Naive thymus-derived CD8-positive, alpha-beta T cell (primary cell): ENCODE data around the gene C1QTNF8. TPM values are rescaled to one million over a fixed set of nuclear protein-coding genes. Genes with fewer than 3 reads are reported as not detected.

Experiments
- ATAC-seq, 2 donors: fragments of 150-1000 bp; cut with Tn5 transposase in 1 of 2; sonication (Bioruptor Pico), chemical (Tn5 transposase) in 1 of 2; 1 replicate in 1 of 2; 2 replicates in 1 of 2; pipeline ENCODE4 v1.10.0; 2021; ENCODE audit warnings: mild to moderate bottlenecking in 2 of 2, moderate library complexity in 2 of 2
- POLR2A ChIA-PET: fragments of 350-600 bp; sonication (Branson Sonifier 250); formaldehyde crosslinking; loops from one replicate; lab custom pipeline; 2021; ENCODE audit warnings: antibody characterized with exemption; lab: Charles Lee
- DNase-seq, 10 donors: peaks; one replicate each; pipeline versions ENCODE4 v3.0.0 to v3.0.0-alpha.2; 2020 to 2022
- H3K27ac Mint-ChIP-seq, 10 donors: one replicate each; pipeline ENCODE4 v1.8.0; 2020 to 2022; ENCODE audit warnings: mild to moderate bottlenecking in 10 of 10, mixed read lengths in 10 of 10, moderate library complexity in 4 of 10, inconsistent platforms in 1 of 10
- H3K27me3 Mint-ChIP-seq, 5 donors: one replicate each; pipeline ENCODE4 v1.8.0; 2021 to 2022; ENCODE audit warnings: mixed read lengths in 5 of 5
- H3K36me3 Mint-ChIP-seq, 3 donors: one replicate each; pipeline ENCODE4 v1.8.0; 2020 to 2022; ENCODE audit warnings: mixed read lengths in 3 of 3, mild to moderate bottlenecking in 2 of 3, inconsistent platforms in 1 of 3
- H3K4me1 Mint-ChIP-seq, 4 donors: one replicate each; pipeline ENCODE4 v1.8.0; 2021 to 2022; ENCODE audit warnings: mixed read lengths in 4 of 4
- H3K4me3 Mint-ChIP-seq, 10 donors: one replicate each; pipeline ENCODE4 v1.8.0; 2020 to 2022; ENCODE audit warnings: mild to moderate bottlenecking in 10 of 10, mixed read lengths in 10 of 10, moderate library complexity in 6 of 10, inconsistent platforms in 1 of 10
- H3K9me3 Mint-ChIP-seq, 9 donors: one replicate each; pipeline ENCODE4 v1.8.0; 2020 to 2022; ENCODE audit warnings: mixed read lengths in 9 of 9, mild to moderate bottlenecking in 3 of 9, inconsistent platforms in 1 of 9, moderate library complexity in 1 of 9
- polyA plus RNA-seq, 3 donors: library from polyadenylated mRNA; unstranded; fragments of 300-500 nt; fragmentation: Illumina TruSeq; gene quantifications; one replicate each; pipeline ENCODE4 v1.2.3, GENCODE V29; 2021
- total RNA-seq, 8 experiments: library from RNA in 2 of 8; stranded (reverse) in 2 of 8; gene quantifications; one replicate each; pipeline ENCODE4 v1.2.3 and lab custom pipeline; 2021 to 2026

C1QTNF8 gene
- total and polyA plus RNA-seq, 5 experiments from 2014 or later: not detected

- Mint-ChIP-seq H3K36me3 (no peaks in the 10 kb centered on the region), H3K4me3 (no peak overlapping the region), H3K27ac (no peak overlapping the region), H3K9me3 (no peaks in the 10 kb centered on the region), H3K4me1 (peaks cover 0 to 2% (median 0%) of the 10 kb centered on the region in 4 donors), H3K27me3 (no peaks in the 10 kb centered on the region)
- no peak for ATAC-seq
- POLR2A ChIA-PET: interaction anchor here (0.6 kb wide), 1 partner anchor 13 kb away, joined by 4 read pairs; no protein-coding TSS in a partner anchor
- no peak for DNase-seq
Measured at GRCh38 chr16:1124291-1124690, 28.2 kb upstream of the C1QTNF8 start.

- Mint-ChIP-seq H3K36me3 (no peaks in the 10 kb centered on the region), H3K4me1 (peaks cover 0 to 2% (median 0%) of the 10 kb centered on the region in 4 donors), H3K4me3 (no peak overlapping the region), H3K27me3 (no peaks in the 10 kb centered on the region), H3K27ac (no peak overlapping the region), H3K9me3 (no peaks in the 10 kb centered on the region)
- DNase-seq (no peak), ATAC-seq (no peak)
- POLR2A ChIA-PET: no interaction called here
Measured at GRCh38 chr16:1123525-1124230, 27.6 kb upstream of the C1QTNF8 start.

- H3K36me3 Mint-ChIP-seq: no peaks in the 10 kb centered on the region
- DNase-seq (no peak), ATAC-seq (no peak)
- no peak overlapping the region for H3K4me3 Mint-ChIP-seq
- H3K27me3 Mint-ChIP-seq: no peaks in the 10 kb centered on the region
- H3K4me1 Mint-ChIP-seq: peaks cover 0 to 2% (median 0%) of the 10 kb centered on the region in 4 donors
- H3K27ac Mint-ChIP-seq: no peak overlapping the region
- H3K9me3 Mint-ChIP-seq: no peaks in the 10 kb centered on the region
- POLR2A ChIA-PET: interaction anchor here (1.1 kb wide), 1 partner anchor 22 kb away, joined by 3 read pairs; no protein-coding TSS in a partner anchor
Measured at GRCh38 chr16:1122398-1122765, 26.3 kb upstream of the C1QTNF8 start.

- ATAC-seq: no peak
- H3K4me3 Mint-ChIP-seq: no peak overlapping the region
- POLR2A ChIA-PET: interaction anchor here (1.1 kb wide), 1 partner anchor 21 kb away, joined by 3 read pairs; no protein-coding TSS in a partner anchor
- no peaks in the 10 kb centered on the region for H3K36me3 Mint-ChIP-seq
- H3K27me3 Mint-ChIP-seq: no peaks in the 10 kb centered on the region
- no peak overlapping the region for H3K27ac Mint-ChIP-seq
- no peaks in the 10 kb centered on the region for H3K9me3 Mint-ChIP-seq
- DNase-seq: no peak
- H3K4me1 Mint-ChIP-seq: peaks cover 0 to 2% (median 0%) of the 10 kb centered on the region in 4 donors
Measured at GRCh38 chr16:1121601-1122397, 25.8 kb upstream of the C1QTNF8 start.

GRCh38 chr16:1121009-1121408, 25.0 kb upstream of the C1QTNF8 start:
- Mint-ChIP-seq H3K4me1 (peaks cover 0 to 2% (median 0%) of the 10 kb centered on the region in 4 donors), H3K9me3 (no peaks in the 10 kb centered on the region), H3K4me3 (no peak overlapping the region), H3K27ac (no peak overlapping the region), H3K36me3 (no peaks in the 10 kb centered on the region), H3K27me3 (peaks cover 0 to 2% (median 0%) of the 10 kb centered on the region in 5 donors)
- ATAC-seq (no peak), DNase-seq (no peak)
- POLR2A ChIA-PET: no interaction called here

- no peak for DNase-seq
- H3K9me3 Mint-ChIP-seq: no peaks in the 10 kb centered on the region
- no peak overlapping the region for H3K4me3 Mint-ChIP-seq
- ATAC-seq: no peak
- H3K27ac Mint-ChIP-seq: no peak overlapping the region
- POLR2A ChIA-PET: no interaction called here
- no peaks in the 10 kb centered on the region for H3K36me3 Mint-ChIP-seq
- peaks cover 0 to 3% (median 0%) of the 10 kb centered on the region in 5 donors for H3K27me3 Mint-ChIP-seq
- no peaks in the 10 kb centered on the region for H3K4me1 Mint-ChIP-seq
Measured at GRCh38 chr16:1120577-1120941, 24.5 kb upstream of the C1QTNF8 start.

- POLR2A ChIA-PET: no interaction called here
- no peaks in the 10 kb centered on the region for H3K9me3 Mint-ChIP-seq
- no peak overlapping the region for H3K27ac Mint-ChIP-seq
- H3K27me3 Mint-ChIP-seq: peaks cover 0 to 5% (median 0%) of the 10 kb centered on the region in 5 donors
- DNase-seq: no peak
- H3K36me3 Mint-ChIP-seq: no peaks in the 10 kb centered on the region
- H3K4me3 Mint-ChIP-seq: no peak overlapping the region
- no peaks in the 10 kb centered on the region for H3K4me1 Mint-ChIP-seq
- no peak for ATAC-seq
Measured at GRCh38 chr16:1119766-1120576, 23.9 kb upstream of the C1QTNF8 start.

GRCh38 chr16:1119129-1119528, 23.1 kb upstream of the C1QTNF8 start:
- Mint-ChIP-seq H3K27me3 (peaks cover 0 to 7% (median 0%) of the 10 kb centered on the region in 5 donors), H3K9me3 (no peaks in the 10 kb centered on the region), H3K4me3 (no peak overlapping the region), H3K36me3 (no peaks in the 10 kb centered on the region), H3K4me1 (no peaks in the 10 kb centered on the region), H3K27ac (no peak overlapping the region)
- POLR2A ChIA-PET: no interaction called here
- DNase-seq (no peak), ATAC-seq (no peak)

- Mint-ChIP-seq H3K36me3 (no peaks in the 10 kb centered on the region), H3K9me3 (no peaks in the 10 kb centered on the region), H3K4me1 (no peaks in the 10 kb centered on the region), H3K4me3 (no peak overlapping the region), H3K27me3 (peaks cover 0 to 8% (median 0%) of the 10 kb centered on the region in 5 donors), H3K27ac (no peak overlapping the region)
- POLR2A ChIA-PET: no interaction called here
- ATAC-seq: no peak
- no peak for DNase-seq
Measured at GRCh38 chr16:1117926-1118325, 21.9 kb upstream of the C1QTNF8 start.

- H3K4me1 Mint-ChIP-seq: no peaks in the 10 kb centered on the region
- peaks cover 0 to 8% (median 0%) of the 10 kb centered on the region in 5 donors for H3K27me3 Mint-ChIP-seq
- POLR2A ChIA-PET: no interaction called here
- no peaks in the 10 kb centered on the region for H3K9me3 Mint-ChIP-seq
- H3K36me3 Mint-ChIP-seq: no peaks in the 10 kb centered on the region
- H3K4me3 Mint-ChIP-seq: no peak overlapping the region
- ATAC-seq (no peak), DNase-seq (no peak)
- H3K27ac Mint-ChIP-seq: no peak overlapping the region
Measured at GRCh38 chr16:1117176-1117900, 21.3 kb upstream of the C1QTNF8 start.

GRCh38 chr16:1116693-1117077, 20.6 kb upstream of the C1QTNF8 start:
- H3K36me3 Mint-ChIP-seq: no peaks in the 10 kb centered on the region
- H3K4me3 Mint-ChIP-seq: no peak overlapping the region
- no peaks in the 10 kb centered on the region for H3K4me1 Mint-ChIP-seq
- DNase-seq (no peak), ATAC-seq (no peak)
- peaks cover 0 to 9% (median 0%) of the 10 kb centered on the region in 5 donors for H3K27me3 Mint-ChIP-seq
- no peaks in the 10 kb centered on the region for H3K9me3 Mint-ChIP-seq
- POLR2A ChIA-PET: no interaction called here
- no peak overlapping the region for H3K27ac Mint-ChIP-seq

GRCh38 chr16:1113889-1114526, 18.0 kb upstream of the C1QTNF8 start:
- no peak overlapping the region for H3K4me3 Mint-ChIP-seq
- no peaks in the 10 kb centered on the region for H3K4me1 Mint-ChIP-seq
- no peaks in the 10 kb centered on the region for H3K9me3 Mint-ChIP-seq
- no peak overlapping the region for H3K27ac Mint-ChIP-seq
- no peak for ATAC-seq
- POLR2A ChIA-PET: no interaction called here
- H3K36me3 Mint-ChIP-seq: no peaks in the 10 kb centered on the region
- peaks cover 0 to 13% (median 3%) of the 10 kb centered on the region in 5 donors for H3K27me3 Mint-ChIP-seq
- no peak for DNase-seq
